Measurements from ENCODE around the gene GFRA4.

GFRA4 gene

GRCh38 chr20:3693376-3693775 lies 30.2 kb upstream of the GFRA4 start:
- DNase-seq: no peak

DNA sequence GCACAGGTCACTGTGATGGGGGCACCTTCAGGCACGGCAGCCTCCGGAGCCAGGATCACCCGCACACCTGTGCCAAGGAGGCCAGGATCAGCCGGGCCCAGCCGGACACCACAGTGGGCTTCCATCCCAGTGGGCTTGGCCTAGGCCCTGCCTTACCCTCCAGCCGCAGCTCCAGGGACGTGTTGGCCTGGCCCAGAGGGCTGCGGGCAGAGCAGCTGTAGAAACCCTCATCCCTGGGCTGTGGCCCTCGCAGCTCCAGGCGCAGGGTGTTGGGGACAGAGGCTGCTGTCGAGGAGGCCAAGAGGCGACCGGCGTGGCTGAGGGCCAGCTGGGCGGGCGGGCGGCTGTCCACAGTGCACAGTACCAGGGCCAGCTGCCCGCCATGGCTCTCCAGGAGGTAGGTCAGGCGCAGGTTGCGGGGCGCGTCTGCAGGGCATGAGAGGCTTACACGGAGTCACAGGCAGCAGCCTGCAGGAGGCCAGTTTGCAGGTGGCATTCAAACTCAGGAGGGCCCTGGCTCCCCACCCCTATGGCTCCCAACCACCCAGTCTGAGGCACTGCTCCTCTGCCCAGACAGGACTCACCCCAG lies 29.6 kb upstream of the GFRA4 start:
- DNase-seq: no peak

DNA sequence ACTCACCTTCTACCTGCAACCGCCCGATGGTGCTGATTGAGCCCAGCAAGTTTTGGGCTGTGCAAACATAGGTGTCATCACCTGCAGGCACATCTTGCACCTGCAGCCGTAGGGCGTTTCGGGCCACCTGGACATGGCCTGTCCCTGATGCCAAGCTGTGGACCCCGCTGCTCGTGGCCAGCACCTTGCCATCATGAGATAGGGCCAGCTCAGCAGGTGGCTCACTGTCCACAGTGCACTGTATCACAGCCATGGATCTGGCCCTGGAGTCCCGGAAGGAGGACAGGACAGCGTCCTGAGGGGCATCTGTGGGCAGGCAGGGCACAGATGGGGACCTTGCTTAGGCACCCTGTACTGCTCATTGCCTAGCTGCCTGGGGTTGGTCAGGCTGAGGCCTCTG lies 28.7 kb upstream of the GFRA4 start:
- DNase-seq: no peak

GRCh38 chr20:3691306-3691705 lies 28.1 kb upstream of the GFRA4 start:
- no peak for DNase-seq

- DNase-seq: no peak
Measured at GRCh38 chr20:3690413-3690812, 27.2 kb upstream of the GFRA4 start.

DNA sequence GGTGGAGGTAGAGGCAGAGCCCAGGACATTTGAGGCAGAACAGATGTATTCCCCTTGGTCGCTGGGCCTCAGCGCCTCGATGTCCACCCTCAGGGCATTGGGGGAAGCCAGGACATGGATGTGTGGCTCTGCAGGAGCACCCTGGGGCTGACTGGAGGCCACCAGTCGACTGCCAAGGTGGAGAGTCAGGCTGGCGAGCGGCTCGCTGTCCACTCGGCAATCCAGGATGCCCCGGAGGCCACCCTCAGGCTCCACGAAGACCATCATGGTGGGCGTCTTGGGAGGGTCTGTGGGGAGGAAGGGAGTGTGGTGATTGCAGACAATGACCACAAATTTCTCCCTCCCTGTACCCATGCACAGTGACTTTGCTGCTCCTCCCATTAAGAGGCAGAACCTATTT lies 26.8 kb upstream of the GFRA4 start:
- DNase-seq: no peak

GRCh38 chr20:3687655-3688054 lies 24.5 kb upstream of the GFRA4 start:
- no peak for DNase-seq

GRCh38 chr20:3686867-3687321 lies 23.7 kb upstream of the GFRA4 start:
- DNase-seq: peak; percentile 2

- no peak for DNase-seq
Measured at GRCh38 chr20:3686421-3686820, 23.2 kb upstream of the GFRA4 start.

DNA sequence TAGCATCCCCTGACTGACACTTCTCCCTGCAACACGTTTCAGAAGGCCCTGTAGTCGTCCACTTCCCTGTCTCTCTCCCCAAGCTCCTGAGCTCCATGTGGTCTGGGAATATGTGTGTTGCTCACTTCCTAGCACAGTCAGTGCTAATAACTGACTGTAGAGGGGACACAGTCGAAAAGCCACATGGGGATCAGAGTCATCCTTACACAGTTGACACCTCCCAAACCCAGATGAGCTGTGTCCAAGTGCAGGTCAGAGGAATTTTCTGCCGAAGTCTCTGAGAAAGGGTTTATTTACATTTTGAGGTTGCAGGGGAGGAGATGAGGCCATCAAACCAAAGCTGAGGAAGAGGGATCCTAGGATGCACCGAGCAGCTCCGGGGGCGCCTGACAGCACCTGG lies 22.1 kb upstream of the GFRA4 start:
- DNase-seq: no peak

GRCh38 chr20:3681931-3682781 lies 19.0 kb upstream of the GFRA4 start, which contains the start of gene ADAM33:
ADAM33 (minus strand) TSS chr20:3682010; CDS start chr20:3682004, 6 bp downstream.
- no peak for DNase-seq

- DNase-seq: no peak
Measured at GRCh38 chr20:3681352-3681930, 18.2 kb upstream of the GFRA4 start.

DNA sequence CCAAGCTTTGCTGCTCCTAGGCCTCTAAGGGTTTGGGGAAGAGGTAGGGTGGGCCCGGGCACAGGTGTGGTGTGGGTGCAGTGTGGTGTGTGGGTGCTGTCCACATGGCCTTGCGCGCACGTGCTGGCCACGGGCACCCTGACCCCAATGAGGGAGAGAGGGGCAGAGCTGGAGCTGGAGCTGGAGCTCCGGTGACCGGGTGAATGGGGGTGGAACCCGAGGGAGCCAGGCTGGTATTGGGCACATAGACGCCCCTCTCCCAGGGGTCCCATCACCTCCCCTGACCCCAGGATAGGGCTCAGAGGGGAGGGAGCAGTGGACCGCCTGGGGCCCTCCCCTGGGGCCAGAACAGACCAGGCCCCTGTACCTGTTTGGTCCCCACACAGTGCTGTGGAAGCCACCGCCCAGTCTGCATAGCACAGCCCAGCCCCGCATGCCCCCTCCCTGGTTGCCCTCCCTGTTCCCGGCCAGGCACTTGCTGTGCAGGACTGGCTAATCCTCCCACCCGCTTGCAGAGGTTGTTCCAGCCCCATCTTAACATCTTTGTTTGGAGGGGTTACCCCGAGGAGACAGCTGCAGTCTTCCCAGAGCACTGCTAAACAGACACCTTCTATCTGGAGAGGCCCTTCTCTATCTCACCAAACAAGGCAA lies 17.6 kb upstream of the GFRA4 start:
- DNase-seq: no peak

DNA sequence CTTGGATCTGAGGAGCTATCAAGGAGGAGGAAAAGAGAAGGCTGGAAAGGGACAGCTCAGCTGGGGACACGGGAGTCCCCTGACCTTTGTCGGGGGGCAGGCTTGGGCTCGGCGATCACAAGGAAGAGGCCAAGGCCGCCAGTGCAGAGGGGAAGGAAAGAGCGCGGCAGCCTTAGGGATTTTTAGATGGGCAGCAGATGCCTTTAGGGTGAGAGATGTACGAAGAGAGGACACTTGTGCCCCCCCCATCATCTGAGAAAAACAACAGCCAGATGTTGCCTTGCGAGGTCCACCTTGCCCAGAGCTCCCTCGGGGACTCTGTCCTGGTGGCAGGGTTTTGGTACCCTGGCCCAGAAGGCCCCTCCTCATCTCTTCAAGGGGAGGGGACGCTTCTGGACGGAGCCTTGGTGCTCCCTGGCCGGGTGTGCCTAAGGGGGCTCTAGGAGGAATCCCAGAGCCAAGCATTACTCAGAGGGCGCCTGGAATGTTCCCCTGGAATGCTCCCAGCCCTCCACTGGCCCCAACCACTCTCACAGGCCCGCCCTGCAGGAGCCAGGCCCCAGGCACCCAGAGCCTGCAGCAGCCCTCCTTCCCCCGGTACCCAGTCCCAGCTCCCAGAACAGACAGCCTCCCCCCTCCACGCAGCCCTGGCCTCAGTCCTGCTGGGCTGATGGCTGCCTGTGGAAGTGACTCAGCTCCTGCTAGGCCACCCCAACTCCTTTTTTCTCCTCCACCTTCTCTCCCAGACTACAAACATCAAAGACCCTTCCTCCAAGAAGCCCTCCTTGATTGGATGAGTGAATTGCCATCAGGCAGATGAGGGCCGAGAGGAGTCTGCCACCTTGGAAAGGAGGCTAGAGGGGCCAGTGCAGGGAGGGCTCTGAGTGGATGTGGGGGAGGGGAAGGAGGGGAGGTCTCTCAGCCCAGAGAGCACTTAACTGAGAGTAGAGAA lies 16.8 kb upstream of the GFRA4 start:
- DNase-seq: no peak

DNA sequence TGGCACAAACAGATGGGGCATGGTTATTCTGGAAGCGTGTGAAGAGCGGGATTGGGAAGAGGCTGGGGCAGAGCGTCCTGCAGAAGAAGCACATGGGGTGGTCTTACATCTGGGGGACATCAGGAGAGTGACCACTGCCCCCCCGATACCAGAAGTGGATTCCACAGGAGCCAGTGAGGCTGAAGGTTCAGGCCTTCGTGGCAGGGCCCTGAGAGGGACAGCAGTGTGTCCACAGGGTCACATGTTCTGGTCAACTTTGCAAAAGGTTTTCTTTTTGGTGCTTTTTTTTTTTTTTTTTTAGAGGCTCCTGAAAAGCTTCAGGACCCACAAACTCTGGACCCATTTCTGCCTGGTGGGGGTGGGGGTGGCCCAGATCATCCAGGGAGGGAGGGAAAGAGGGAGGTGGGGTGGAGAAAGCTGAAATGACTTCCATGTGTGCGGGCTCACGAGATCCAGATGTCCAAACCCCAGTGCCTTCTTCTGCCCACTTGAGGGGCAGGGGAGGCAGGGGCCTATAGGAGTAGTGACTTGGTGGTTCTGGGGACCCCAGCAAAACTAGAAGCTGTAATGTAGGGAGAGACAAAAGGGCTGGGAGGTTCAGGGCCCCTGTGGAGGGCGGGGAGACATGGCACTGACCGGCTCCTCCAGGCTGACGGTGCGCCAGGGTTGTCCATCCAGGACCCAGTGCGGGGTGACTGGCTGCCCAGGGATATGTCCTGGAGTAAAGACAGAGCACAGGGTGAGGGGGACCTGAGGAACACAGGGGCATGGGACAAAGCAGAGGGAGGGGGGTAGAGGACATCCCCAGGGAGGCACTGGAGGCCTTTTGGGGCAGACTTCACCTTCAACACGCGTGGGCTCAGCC lies 15.9 kb upstream of the GFRA4 start:
- DNase-seq: no peak

- DNase-seq: no peak
Measured at GRCh38 chr20:3678198-3678597, 15.0 kb upstream of the GFRA4 start.

DNA sequence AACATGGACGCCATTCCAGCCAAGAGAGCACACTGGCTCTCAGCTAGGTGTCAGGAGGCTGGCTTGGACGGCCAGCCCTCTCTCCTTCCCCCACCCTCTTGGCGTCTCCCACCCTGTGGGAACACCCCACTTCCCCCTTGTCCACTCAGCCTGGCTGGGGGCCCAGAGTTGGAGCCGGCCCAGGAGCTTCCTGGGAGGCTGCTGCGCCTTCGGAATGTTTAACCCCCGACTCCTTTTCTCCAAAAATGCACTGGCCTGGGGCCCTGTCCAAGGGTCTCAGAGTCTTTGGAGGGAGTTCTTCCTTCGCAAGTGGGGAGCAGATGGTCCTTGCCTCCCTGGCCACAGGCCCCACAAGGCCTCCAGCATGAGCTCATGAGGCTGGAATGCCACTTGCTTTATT lies 14.5 kb upstream of the GFRA4 start:
- no peak for DNase-seq

GRCh38 chr20:3674995-3675900 lies 12.0 kb upstream of the GFRA4 start:
- no peak for DNase-seq

GRCh38 chr20:3674447-3674846 lies 11.2 kb upstream of the GFRA4 start:
- DNase-seq: no peak
